Astrocyte (in vitro differentiated cells and primary cell): ENCODE data around the gene EPHB1. TPM values are rescaled to one million over a fixed set of nuclear protein-coding genes. Genes with fewer than 3 reads are reported as not detected.

Experiments used
- DNase-seq: peaks from one replicate; pipeline ENCODE4 v3.0.0-alpha.2; 2010; ENCODE audit warnings: low read depth
- FAIRE-seq: peaks from 2 replicates; lab custom pipeline; 2011; peaks lifted over from hg19 to GRCh38; lab: Jason Lieb, UNC
- H2AFZ ChIP-seq: 2 replicates; pipeline ENCODE4 v1.6.0; 2012; ENCODE audit warnings: low read depth, low read length, inconsistent platforms
- H3K27ac ChIP-seq: 2 replicates; pipeline ENCODE4 v1.5.1; 2011; ENCODE audit warnings: low read depth, low read length, inconsistent platforms
- H3K27me3 ChIP-seq: 2 replicates; pipeline ENCODE4 v1.6.0; 2011; ENCODE audit warnings: low read length, inconsistent platforms; ENCODE audit not compliant: insufficient read depth
- H3K36me3 ChIP-seq: 2 replicates; pipeline ENCODE4 v1.5.1; 2011; ENCODE audit warnings: low read length, inconsistent platforms; ENCODE audit not compliant: insufficient read depth
- H3K4me1 ChIP-seq: 2 replicates; pipeline ENCODE4 v1.5.1; 2011; ENCODE audit warnings: low read length, inconsistent platforms; ENCODE audit not compliant: insufficient read depth
- H3K4me2 ChIP-seq: 2 replicates; pipeline ENCODE4 v1.6.0; 2012; ENCODE audit warnings: low read length, inconsistent platforms
- H3K4me3 ChIP-seq: 2 replicates; pipeline ENCODE4 v1.5.1; 2011; ENCODE audit warnings: low read depth, mild to moderate bottlenecking, low read length, inconsistent platforms; ENCODE audit not compliant: insufficient read depth
- H3K79me2 ChIP-seq: 2 replicates; pipeline ENCODE4 v1.6.0; 2012; ENCODE audit warnings: mild to moderate bottlenecking, low read length, inconsistent platforms; ENCODE audit not compliant: insufficient read depth
- H3K9ac ChIP-seq: 2 replicates; pipeline ENCODE4 v1.6.0; 2012; ENCODE audit warnings: mild to moderate bottlenecking, low read length, inconsistent platforms
- H3K9me3 ChIP-seq: 2 replicates; pipeline ENCODE4 v1.5.1; 2012; ENCODE audit warnings: low read depth, mild to moderate bottlenecking, low read length, inconsistent platforms; ENCODE audit not compliant: insufficient read depth
- H4K20me1 ChIP-seq: 2 replicates; pipeline ENCODE4 v1.6.0; 2012; ENCODE audit warnings: low read length, inconsistent platforms; ENCODE audit not compliant: insufficient read depth
- H3K27ac Mint-ChIP-seq: one replicate; pipeline ENCODE4 v1.8.0; 2021; ENCODE audit warnings: mild to moderate bottlenecking, mixed read lengths; ENCODE audit not compliant: unreplicated experiment
- H3K27me3 Mint-ChIP-seq: one replicate; pipeline ENCODE4 v1.8.0; 2021; ENCODE audit warnings: low read depth, mixed read lengths; ENCODE audit not compliant: unreplicated experiment
- H3K36me3 Mint-ChIP-seq: one replicate; pipeline ENCODE4 v1.8.0; 2021; ENCODE audit warnings: low read depth, mixed read lengths; ENCODE audit not compliant: unreplicated experiment
- H3K4me1 Mint-ChIP-seq: one replicate; pipeline ENCODE4 v1.8.0; 2021; ENCODE audit warnings: low read depth, mixed read lengths; ENCODE audit not compliant: unreplicated experiment
- H3K4me3 Mint-ChIP-seq: one replicate; pipeline ENCODE4 v1.8.0; 2021; ENCODE audit warnings: mild to moderate bottlenecking, moderate library complexity, mixed read lengths; ENCODE audit not compliant: unreplicated experiment
- H3K9me3 Mint-ChIP-seq: one replicate; pipeline ENCODE4 v1.8.0; 2021; ENCODE audit warnings: mild to moderate bottlenecking, mixed read lengths; ENCODE audit not compliant: unreplicated experiment
- EZH2 ChIP-seq: IDR thresholded peaks from 2 replicates; pipeline ENCODE4 v1.6.1; 2012; ENCODE audit warnings: mild to moderate bottlenecking, low read length, inconsistent platforms; ENCODE audit not compliant: insufficient read depth
- total RNA-seq: library from RNA; stranded (reverse); gene quantifications from 2 replicates; pipeline ENCODE4 v1.2.1, GENCODE V29; 2021
- TF ChIP-seq, protein P1 (sequence below): IDR thresholded peaks from 2 replicates; pipeline ENCODE4 v1.5.1; 2011; ENCODE audit warnings: low read depth, mild to moderate bottlenecking, inconsistent platforms, low read length, moderate library complexity; ENCODE audit not compliant: insufficient read depth

The EPHB1 gene
- total RNA-seq, 1 donor from 2014 or later = 4.1 TPM

GRCh38 chr3:135197856-135198255, 402.8 kb downstream of the EPHB1 start:
- Histone ChIP-seq H4K20me1 (no peaks in the 10 kb centered on the region), H3K9ac (no peak overlapping the region), H3K9me3 (no peaks in the 10 kb centered on the region), H3K36me3 (no peaks in the 10 kb centered on the region), H3K4me2 (no peak overlapping the region), H3K27ac (no peak overlapping the region), H3K4me3 (no peak overlapping the region), H3K79me2 (no peaks in the 10 kb centered on the region), H2AFZ (no peak overlapping the region), H3K27me3 (no peaks in the 10 kb centered on the region), H3K4me1 (no peaks in the 10 kb centered on the region)
- H3K27me3 Mint-ChIP-seq = peaks cover 4% of the 10 kb centered on the region
- no peaks in the 10 kb centered on the region for H3K36me3 Mint-ChIP-seq
- H3K4me1 Mint-ChIP-seq = peaks cover under 1% of the 10 kb centered on the region
- H3K9me3 Mint-ChIP-seq = peaks cover 2% of the 10 kb centered on the region
- TF ChIP-seq EZH2 = no peak
- TF ChIP-seq, protein P1, sequence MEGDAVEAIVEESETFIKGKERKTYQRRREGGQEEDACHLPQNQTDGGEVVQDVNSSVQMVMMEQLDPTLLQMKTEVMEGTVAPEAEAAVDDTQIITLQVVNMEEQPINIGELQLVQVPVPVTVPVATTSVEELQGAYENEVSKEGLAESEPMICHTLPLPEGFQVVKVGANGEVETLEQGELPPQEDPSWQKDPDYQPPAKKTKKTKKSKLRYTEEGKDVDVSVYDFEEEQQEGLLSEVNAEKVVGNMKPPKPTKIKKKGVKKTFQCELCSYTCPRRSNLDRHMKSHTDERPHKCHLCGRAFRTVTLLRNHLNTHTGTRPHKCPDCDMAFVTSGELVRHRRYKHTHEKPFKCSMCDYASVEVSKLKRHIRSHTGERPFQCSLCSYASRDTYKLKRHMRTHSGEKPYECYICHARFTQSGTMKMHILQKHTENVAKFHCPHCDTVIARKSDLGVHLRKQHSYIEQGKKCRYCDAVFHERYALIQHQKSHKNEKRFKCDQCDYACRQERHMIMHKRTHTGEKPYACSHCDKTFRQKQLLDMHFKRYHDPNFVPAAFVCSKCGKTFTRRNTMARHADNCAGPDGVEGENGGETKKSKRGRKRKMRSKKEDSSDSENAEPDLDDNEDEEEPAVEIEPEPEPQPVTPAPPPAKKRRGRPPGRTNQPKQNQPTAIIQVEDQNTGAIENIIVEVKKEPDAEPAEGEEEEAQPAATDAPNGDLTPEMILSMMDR = no peak
- FAIRE-seq (no peak), DNase-seq (no peak)
- no peak overlapping the region for H3K27ac Mint-ChIP-seq
- no peak overlapping the region for H3K4me3 Mint-ChIP-seq

GRCh38 chr3:135199137-135199536, 404.1 kb downstream of the EPHB1 start:
- Mint-ChIP-seq H3K4me3 (no peak overlapping the region), H3K27ac (no peak overlapping the region), H3K9me3 (peaks cover 2% of the 10 kb centered on the region), H3K4me1 (no peaks in the 10 kb centered on the region), H3K27me3 (peaks cover 4% of the 10 kb centered on the region), H3K36me3 (no peaks in the 10 kb centered on the region)
- Histone ChIP-seq H3K9ac (no peak overlapping the region), H2AFZ (no peak overlapping the region), H3K27ac (no peak overlapping the region), H3K4me3 (no peak overlapping the region), H3K79me2 (no peaks in the 10 kb centered on the region), H3K9me3 (no peaks in the 10 kb centered on the region), H3K27me3 (no peaks in the 10 kb centered on the region), H3K4me1 (no peaks in the 10 kb centered on the region), H3K36me3 (no peaks in the 10 kb centered on the region), H4K20me1 (no peaks in the 10 kb centered on the region), H3K4me2 (no peak overlapping the region)
- no peak for FAIRE-seq
- TF ChIP-seq EZH2 = no peak
- TF ChIP-seq, protein P1 = no peak
- no peak for DNase-seq

- no peak overlapping the region for H3K4me3 Mint-ChIP-seq
- no peaks in the 10 kb centered on the region for H3K4me1 Mint-ChIP-seq
- H3K9me3 ChIP-seq = no peaks in the 10 kb centered on the region
- H3K79me2 ChIP-seq = no peaks in the 10 kb centered on the region
- no peaks in the 10 kb centered on the region for H4K20me1 ChIP-seq
- no peaks in the 10 kb centered on the region for H3K4me1 ChIP-seq
- no peak overlapping the region for H3K27ac ChIP-seq
- H3K4me2 ChIP-seq = no peak overlapping the region
- peaks cover 2% of the 10 kb centered on the region for H3K27me3 Mint-ChIP-seq
- FAIRE-seq (no peak), DNase-seq (no peak)
- no peak overlapping the region for H3K4me3 ChIP-seq
- H3K36me3 ChIP-seq = no peaks in the 10 kb centered on the region
- no peaks in the 10 kb centered on the region for H3K36me3 Mint-ChIP-seq
- H2AFZ ChIP-seq = no peak overlapping the region
- no peak overlapping the region for H3K27ac Mint-ChIP-seq
- TF ChIP-seq EZH2 = no peak
- TF ChIP-seq, protein P1 = no peak
- no peaks in the 10 kb centered on the region for H3K27me3 ChIP-seq
- H3K9ac ChIP-seq = no peak overlapping the region
- H3K9me3 Mint-ChIP-seq = peaks cover 2% of the 10 kb centered on the region
Measured at GRCh38 chr3:135203026-135203425, 408.0 kb downstream of the EPHB1 start.
